Limb (tissue), 2 donors: ENCODE results near the gene RXFP3.

Source experiments
- DNase-seq, 2 donors: peaks; one replicate each; pipeline ENCODE4 v3.0.0-alpha.2; 2016; ENCODE audit errors: extremely low spot score in 2 of 2

RXFP3 gene

GRCh38 chr5:33981408-33982162, 45.4 kb downstream of the RXFP3 start:
- DNase-seq, result no peak

GRCh38 chr5:33984178-33984577, 48.0 kb downstream of the RXFP3 start:
- DNase-seq, result no peak

- DNase-seq, result no peak
Measured at GRCh38 chr5:33984671-33985124, 48.5 kb downstream of the RXFP3 start, which contains the start of gene SLC45A2. SLC45A2 (minus strand) TSS chr5:33984693; CDS start chr5:33984583, 110 bp downstream.

- no peak for DNase-seq
Measured at GRCh38 chr5:33985447-33985846, 49.3 kb downstream of the RXFP3 start.
